ENCODE measurements around the gene SDF2L1.

SDF2L1 gene

GRCh38 chr22:21693333-21693998 is 51.4 kb downstream of the SDF2L1 start:
- no peak overlapping the region for H2BK120ac ChIP-seq (ENCODE audit: low read depth, low read length)
- no peak overlapping the region for H2AFZ ChIP-seq (ENCODE audit: low read depth, low read length)
- H2BK15ac ChIP-seq (ENCODE audit: low read depth, poor library complexity, severe bottlenecking) = no peak overlapping the region
- no peak overlapping the region for H4K8ac ChIP-seq (ENCODE audit: low read length)
- no peaks in the 10 kb centered on the region for H3K27me3 ChIP-seq (ENCODE audit: control insufficient read depth in 1 of 2, insufficient read depth in 1 of 2, low read length in 2 of 2)
- H2BK5ac ChIP-seq (ENCODE audit: low read depth, low read length, poor library complexity, severe bottlenecking) = no peak overlapping the region
- H3K27ac ChIP-seq (ENCODE audit: low read length, poor library complexity, severe bottlenecking) = no peak overlapping the region
- no peak overlapping the region for H2AK5ac ChIP-seq (ENCODE audit: low read length, severe bottlenecking)
- H3K18ac ChIP-seq (ENCODE audit: low read depth in 1 of 2, low read length in 2 of 2) = no peak overlapping the region
- no peak overlapping the region for H3K9ac ChIP-seq (ENCODE audit: low read length)
- H3K4me2 ChIP-seq (ENCODE audit: low read length, poor library complexity, severe bottlenecking) = no peak overlapping the region
- H3K36me3 ChIP-seq (ENCODE audit: control insufficient read depth in 1 of 2, insufficient read depth in 2 of 2, low read depth in 1 of 2, low read length in 2 of 2) = peaks cover 60 to 65% of the 10 kb centered on the region in 2 experiments
- peaks cover 4% of the 10 kb centered on the region for H3K4me1 ChIP-seq (ENCODE audit: control insufficient read depth, insufficient read depth, low read depth, low read length)
- H3K23ac ChIP-seq (ENCODE audit: low read length in 2 of 2) = no peak overlapping the region
- H3K14ac ChIP-seq (ENCODE audit: low read length in 2 of 2) = no peak overlapping the region
- DNase-seq = no peak
- H2BK12ac ChIP-seq (ENCODE audit: low read length in 2 of 2) = no peak overlapping the region
- H4K91ac ChIP-seq (ENCODE audit: low read length) = no peak overlapping the region
- H3K4me3 ChIP-seq (ENCODE audit: insufficient read depth in 1 of 2, low read depth in 1 of 2, low read length in 2 of 2) = no peak overlapping the region
- H3K9me3 ChIP-seq (ENCODE audit: control insufficient read depth, low read length) = no peaks in the 10 kb centered on the region
- H3K79me1 ChIP-seq (replicated peaks; ENCODE audit: low read length, poor library complexity, severe bottlenecking) = peaks cover 2% of the 10 kb centered on the region
- 93% methylated on average over 14 of the region's 14 CpGs for WGBS
- no peak overlapping the region for H3K4ac ChIP-seq (ENCODE audit: low read depth in 1 of 2, low read length in 2 of 2)

Small RNA genes within 50 kb of the gene (small RNA-seq; reads per million reads assigned to genes)
- gene MIR301B (ENCODE audit: low read depth) = 915 reads per million, percentile 97 among the genes with 10 or more reads in this experiment
